Endothelial cell of umbilical vein (primary cell): ENCODE results near the gene ANKDD1A. TPM values are rescaled to one million over a fixed set of nuclear protein-coding genes. Genes with fewer than 3 reads are reported as not detected.

Source experiments
- BruUV-seq: library from RNA; stranded (reverse); fragments of 400-500 nt; replicated peaks from 2 replicates; lab custom pipeline; 2021; lab: Mats Ljungman, UMichigan
- CTCF ChIA-PET: fragments of 300-600, 350-600 bp; sonication (Branson Sonifier 250); formaldehyde crosslinking; loops from one replicate; lab custom pipeline; 2021; ENCODE audit warnings: antibody characterized with exemption, inconsistent platforms; lab: Charles Lee
- POLR2A ChIA-PET: fragments of 300-600, 350-600 bp; sonication (Branson Sonifier 250); formaldehyde crosslinking; loops from one replicate; lab custom pipeline; 2021; ENCODE audit warnings: antibody characterized with exemption, inconsistent platforms; lab: Charles Lee
- DNase-seq: peaks from one replicate; pipeline ENCODE4 v3.0.0-alpha.2; 2011; ENCODE audit warnings: low read depth, low spot score
- FAIRE-seq: peaks from 2 replicates; lab custom pipeline; 2011; peaks lifted over from hg19 to GRCh38; lab: Jason Lieb, UNC
- H2AFZ ChIP-seq: 2 replicates; pipeline ENCODE4 v1.6.0; 2012; ENCODE audit warnings: low read depth, low read length, control low read depth, inconsistent platforms
- H3K27ac ChIP-seq: 2 replicates; pipeline ENCODE4 v1.5.1; 2011; ENCODE audit warnings: low read depth, mild to moderate bottlenecking, control low read depth, low read length, moderate library complexity; ENCODE audit not compliant: insufficient read depth
- H3K27me3 ChIP-seq, 2 experiments: 2 replicates each; pipeline versions ENCODE4 v1.6.0 to v1.6.1; 2011; ENCODE audit warnings: low read length in 2 of 2, mixed read lengths in 1 of 2; ENCODE audit not compliant: control insufficient read depth in 2 of 2, insufficient read depth in 2 of 2
- H3K36me3 ChIP-seq, 2 experiments: 2 replicates in 1 of 2; 3 replicates in 1 of 2; pipeline ENCODE4 v1.5.1; 2011; ENCODE audit warnings: low read length in 2 of 2, mild to moderate bottlenecking in 1 of 2, moderate library complexity in 1 of 2; ENCODE audit not compliant: control insufficient read depth in 2 of 2, insufficient read depth in 2 of 2; ENCODE audit errors: extremely low read depth in 1 of 2
- H3K4me1 ChIP-seq: 3 replicates; pipeline ENCODE4 v1.5.1; 2011; ENCODE audit warnings: mild to moderate bottlenecking, low read length; ENCODE audit not compliant: control insufficient read depth, insufficient read depth; ENCODE audit errors: extremely low read depth
- H3K4me2 ChIP-seq: 2 replicates; pipeline ENCODE4 v1.6.1; 2011; ENCODE audit warnings: low read length, control low read depth, mixed read lengths; ENCODE audit not compliant: insufficient read depth
- H3K4me3 ChIP-seq, 3 experiments: fragments of 200-600 bp in 1 of 3; sonication (generic), shearing (Covaris generic) in 1 of 3; replicated peaks in 1 of 3; 2 replicates each; pipeline ENCODE4 v1.5.1; 2011 to 2016; ENCODE audit warnings: control low read depth in 3 of 3, low read length in 3 of 3, mild to moderate bottlenecking in 2 of 3, inconsistent platforms in 1 of 3, low read depth in 1 of 3, moderate library complexity in 1 of 3; ENCODE audit not compliant: insufficient read depth in 1 of 3
- H3K79me2 ChIP-seq: 2 replicates; pipeline ENCODE4 v1.6.0; 2012; ENCODE audit warnings: low read length, inconsistent platforms; ENCODE audit not compliant: control insufficient read depth, insufficient read depth
- H3K9ac ChIP-seq: replicated peaks from 2 replicates; pipeline ENCODE3; 2011; ENCODE audit warnings: low read length, control low read depth; ENCODE audit not compliant: insufficient read depth; ENCODE audit errors: extremely low read depth
- H3K9me1 ChIP-seq: replicated peaks from 3 replicates; pipeline ENCODE4 v1.6.0; 2011; ENCODE audit warnings: mild to moderate bottlenecking, low read length; ENCODE audit not compliant: control insufficient read depth, insufficient read depth; ENCODE audit errors: extremely low read depth
- H3K9me3 ChIP-seq: replicated peaks from 2 replicates; pipeline ENCODE4 v1.5.1; 2012; ENCODE audit warnings: low read length, inconsistent platforms; ENCODE audit not compliant: control insufficient read depth, insufficient read depth
- H4K20me1 ChIP-seq: replicated peaks from 2 replicates; pipeline ENCODE3; 2011; ENCODE audit warnings: mild to moderate bottlenecking, low read length; ENCODE audit not compliant: control insufficient read depth, insufficient read depth; ENCODE audit errors: extremely low read depth
- EZH2 ChIP-seq: IDR thresholded peaks from 2 replicates; pipeline ENCODE4 v1.6.1; 2012; ENCODE audit warnings: borderline replicate concordance, low read depth, mild to moderate bottlenecking, moderate library complexity, low read length, inconsistent platforms; ENCODE audit not compliant: severe bottlenecking
- FOS ChIP-seq: IDR thresholded peaks from 2 replicates; pipeline ENCODE4 v1.6.1; 2011; ENCODE audit warnings: mild to moderate bottlenecking, low read length, moderate library complexity, borderline replicate concordance; ENCODE audit not compliant: insufficient read depth
- GATA2 ChIP-seq: IDR thresholded peaks from 2 replicates; pipeline ENCODE4 v1.7.0; 2011; ENCODE audit warnings: low read depth, mild to moderate bottlenecking, moderate library complexity, mixed read lengths, low read length; ENCODE audit not compliant: insufficient read length, insufficient read depth
- JUN ChIP-seq: IDR thresholded peaks from 2 replicates; pipeline ENCODE4 v1.6.1; 2011; ENCODE audit warnings: borderline replicate concordance, low read depth; ENCODE audit not compliant: insufficient read length, insufficient read depth
- MYC ChIP-seq: IDR thresholded peaks from one replicate; pipeline ENCODE4 v1.6.1; 2011; ENCODE audit warnings: mild to moderate bottlenecking, low read depth, low read length
- POLR2A ChIP-seq: IDR thresholded peaks from 2 replicates; pipeline ENCODE4 v1.6.1; 2012; ENCODE audit warnings: low read depth, mild to moderate bottlenecking, control low read depth, low read length
- POLR2AphosphoS5 ChIP-seq: IDR thresholded peaks from 2 replicates; pipeline ENCODE4 v1.6.1; 2012; ENCODE audit warnings: low read depth, mild to moderate bottlenecking, control low read depth, low read length, moderate library complexity; ENCODE audit not compliant: insufficient read depth
- dilution Hi-C: fragments of 300-500 bp; cut with MboI; formaldehyde crosslinking; loops from one replicate; pipeline ENCODE4 v1.15.0; 2019; ENCODE audit warnings: low sequenced_read_pairs; ENCODE audit not compliant: extremely low pct_ligation_motif_present
- intact Hi-C: fragments of 100-400 bp; cut with micrococcal nuclease; formaldehyde crosslinking; loops from one replicate; pipeline ENCODE4 v1.10.0; 2022
- polyA plus RNA-seq, 4 experiments: library from polyadenylated mRNA; depleted of rRNA in 3 of 4; stranded (reverse) in 3 of 4; unstranded in 1 of 4; fragments of >200 nt; gene quantifications; 2 replicates each; pipeline versions ENCODE4 v1.2.1 to v1.2.3, GENCODE V29; 2011 to 2012; ENCODE audit warnings: missing spikeins in 1 of 4
- total RNA-seq: library from RNA; stranded (reverse); gene quantifications from 2 replicates; pipeline ENCODE4 v1.2.3, GENCODE V29; 2021
- TF ChIP-seq, protein P1 (sequence below), 2 donors: IDR thresholded peaks; 1 replicate in 1 of 2; 2 replicates in 1 of 2; pipeline ENCODE4 v1.5.1; 2011; ENCODE audit warnings: low read length in 2 of 2, mild to moderate bottlenecking in 2 of 2, moderate library complexity in 2 of 2, control low read depth in 1 of 2, inconsistent platforms in 1 of 2, low read depth in 1 of 2; ENCODE audit not compliant: insufficient read depth in 1 of 2; ENCODE audit errors: extremely low read depth in 1 of 2
- TF ChIP-seq, protein P2 (sequence below): IDR thresholded peaks from 2 replicates; pipeline ENCODE4 v1.6.1; 2011; ENCODE audit not compliant: insufficient read depth, insufficient read length

The ANKDD1A gene
- total and polyA plus RNA-seq, 2 donors (not counting 3 experiments of a cell fraction or from before 2014, with no cell fraction given) = 2.0 to 2.4 TPM

DNA sequence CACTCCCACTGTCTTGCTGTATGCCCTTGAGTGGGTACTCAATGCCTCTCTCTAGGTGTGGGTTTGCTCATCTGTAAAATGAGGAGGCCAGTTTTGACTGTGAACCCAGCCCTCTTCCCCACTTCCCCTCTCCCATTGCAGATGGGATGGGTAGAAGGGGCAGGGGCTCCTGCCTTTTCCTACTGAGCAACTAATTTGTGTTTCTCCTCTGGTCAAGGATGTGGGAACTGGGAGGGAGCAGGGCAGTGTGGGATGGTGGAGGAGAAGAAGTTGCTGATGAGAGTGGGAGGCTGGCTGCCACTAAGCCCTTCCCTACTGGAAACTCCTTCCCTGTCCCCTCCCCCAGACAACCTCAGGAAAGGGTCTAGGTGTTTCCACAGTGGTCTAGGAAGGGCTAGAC is 20.1 kb upstream of the ANKDD1A start:
- Histone ChIP-seq H3K4me1 (peaks cover 31% of the 10 kb centered on the region), H4K20me1 (no peaks in the 10 kb centered on the region), H3K4me3 (no peak overlapping the region), H3K27ac (no peak overlapping the region), H2AFZ (no peak overlapping the region), H3K27me3 (no peaks in the 10 kb centered on the region), H3K4me2 (no peak overlapping the region), H3K9me1 (no peaks in the 10 kb centered on the region), H3K9me3 (no peaks in the 10 kb centered on the region), H3K9ac (no peak overlapping the region), H3K79me2 (no peaks in the 10 kb centered on the region), H3K36me3 (no peaks in the 10 kb centered on the region)
- FAIRE-seq (no peak), DNase-seq (no peak)
- no TSS peak for BruUV-seq
- ChIA-PET CTCF (interaction anchor here (1.3 kb wide), 1 partner anchor 11 kb away, joined by 4 read pairs; no protein-coding TSS in a partner anchor), POLR2A (no interaction called here)
- dilution Hi-C loops = no loop called here
- intact Hi-C loops = loop anchor here (5.0 kb wide), 2 partner anchors 34 to 159 kb away; no protein-coding TSS in a partner anchor
- TF ChIP-seq JUN = no peak
- TF ChIP-seq POLR2AphosphoS5 = no peak
- TF ChIP-seq, protein P1, sequence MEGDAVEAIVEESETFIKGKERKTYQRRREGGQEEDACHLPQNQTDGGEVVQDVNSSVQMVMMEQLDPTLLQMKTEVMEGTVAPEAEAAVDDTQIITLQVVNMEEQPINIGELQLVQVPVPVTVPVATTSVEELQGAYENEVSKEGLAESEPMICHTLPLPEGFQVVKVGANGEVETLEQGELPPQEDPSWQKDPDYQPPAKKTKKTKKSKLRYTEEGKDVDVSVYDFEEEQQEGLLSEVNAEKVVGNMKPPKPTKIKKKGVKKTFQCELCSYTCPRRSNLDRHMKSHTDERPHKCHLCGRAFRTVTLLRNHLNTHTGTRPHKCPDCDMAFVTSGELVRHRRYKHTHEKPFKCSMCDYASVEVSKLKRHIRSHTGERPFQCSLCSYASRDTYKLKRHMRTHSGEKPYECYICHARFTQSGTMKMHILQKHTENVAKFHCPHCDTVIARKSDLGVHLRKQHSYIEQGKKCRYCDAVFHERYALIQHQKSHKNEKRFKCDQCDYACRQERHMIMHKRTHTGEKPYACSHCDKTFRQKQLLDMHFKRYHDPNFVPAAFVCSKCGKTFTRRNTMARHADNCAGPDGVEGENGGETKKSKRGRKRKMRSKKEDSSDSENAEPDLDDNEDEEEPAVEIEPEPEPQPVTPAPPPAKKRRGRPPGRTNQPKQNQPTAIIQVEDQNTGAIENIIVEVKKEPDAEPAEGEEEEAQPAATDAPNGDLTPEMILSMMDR (IDR thresholded peaks at IDR 0.05; ENCODE audit: extremely low read depth in 1 of 2, insufficient read depth in 1 of 2, low read depth in 1 of 2, low read length in 2 of 2) = no peak
- TF ChIP-seq GATA2 = no peak
- no peak for TF ChIP-seq MYC
- TF ChIP-seq, protein P2, sequence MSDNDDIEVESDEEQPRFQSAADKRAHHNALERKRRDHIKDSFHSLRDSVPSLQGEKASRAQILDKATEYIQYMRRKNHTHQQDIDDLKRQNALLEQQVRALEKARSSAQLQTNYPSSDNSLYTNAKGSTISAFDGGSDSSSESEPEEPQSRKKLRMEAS = no peak
- TF ChIP-seq POLR2A = no peak
- TF ChIP-seq EZH2 = no peak
- TF ChIP-seq FOS = no peak
